Measurements from ENCODE around the gene LYSMD4. TPM values are rescaled to one million over a fixed set of nuclear protein-coding genes. Genes with fewer than 3 reads are reported as not detected.

Gene LYSMD4
- polyA plus RNA-seq, 2 donors = 8.7 to 11.0 TPM

DNA sequence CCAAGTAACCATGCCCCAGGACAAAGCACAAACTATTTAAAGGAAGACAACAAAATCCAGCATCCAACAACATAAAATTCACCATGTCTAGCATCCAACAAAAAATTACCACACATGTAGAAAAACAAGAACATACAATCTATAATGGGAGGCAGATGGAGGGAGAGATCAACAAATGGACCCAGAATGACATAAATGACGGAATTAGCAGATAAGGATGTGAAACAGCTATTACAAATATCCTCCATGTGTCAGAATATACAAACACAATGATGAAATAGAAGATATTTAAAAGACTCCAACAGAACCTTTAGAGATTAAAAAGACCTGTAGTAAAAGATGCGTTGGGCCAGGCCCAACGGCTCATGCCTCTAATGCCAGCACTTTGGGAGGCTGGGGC lies 10.8 kb downstream of the LYSMD4 start:
- Histone ChIP-seq H3K4me1 (ENCODE audit: control insufficient read depth in 2 of 2, insufficient read depth in 2 of 2, low read length in 1 of 2) (peaks cover 3 to 9% of the 10 kb centered on the region in 2 donors), H3K27ac (ENCODE audit: low read depth in 2 of 2, low read length in 1 of 2) (peak overlapping the region in 1 of 2 donors; percentile 56), H3K27me3 (ENCODE audit: control insufficient read depth in 1 of 2, insufficient read depth in 2 of 2, low read length in 2 of 2) (no peaks in the 10 kb centered on the region), H3K36me3 (ENCODE audit: control insufficient read depth in 2 of 2, insufficient read depth in 2 of 2, low read length in 1 of 2) (peaks cover 0 to 2% of the 10 kb centered on the region in 2 donors), H3K4me3 (ENCODE audit: low read depth in 1 of 2, low read length in 2 of 2) (no peak overlapping the region), H3K9me3 (ENCODE audit: control insufficient read depth in 2 of 2, insufficient read depth in 1 of 2, low read depth in 1 of 2, low read length in 1 of 2) (no peaks in the 10 kb centered on the region)
- 86 to 91% methylated on average over 3 of the region's 3 CpGs for WGBS, 2 donors

DNA sequence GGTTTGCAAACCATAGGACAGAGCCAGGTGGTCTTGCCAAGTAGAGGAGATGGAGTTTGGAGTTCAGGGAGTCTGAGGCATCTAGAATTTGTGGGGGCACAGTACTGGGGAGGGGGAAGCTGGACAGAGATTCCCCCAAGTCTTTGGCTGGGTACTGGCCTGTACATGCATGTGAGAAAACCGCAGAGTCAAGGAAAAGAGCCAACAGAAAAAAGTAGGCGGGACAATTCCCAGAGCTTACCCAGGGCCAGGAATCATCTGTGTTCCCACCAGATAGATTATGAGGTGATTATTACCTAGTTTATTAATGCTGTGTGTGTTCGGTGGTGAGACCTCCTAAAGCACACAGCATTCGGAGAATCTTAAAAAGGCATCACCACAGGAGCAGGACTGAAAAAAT lies 11.3 kb downstream of the LYSMD4 start:
- Histone ChIP-seq H3K36me3 (ENCODE audit: control insufficient read depth in 2 of 2, insufficient read depth in 2 of 2, low read length in 1 of 2) (peaks cover 0 to 2% of the 10 kb centered on the region in 2 donors), H3K4me1 (ENCODE audit: control insufficient read depth in 2 of 2, insufficient read depth in 2 of 2, low read length in 1 of 2) (peaks cover 3 to 9% of the 10 kb centered on the region in 2 donors)

DNA sequence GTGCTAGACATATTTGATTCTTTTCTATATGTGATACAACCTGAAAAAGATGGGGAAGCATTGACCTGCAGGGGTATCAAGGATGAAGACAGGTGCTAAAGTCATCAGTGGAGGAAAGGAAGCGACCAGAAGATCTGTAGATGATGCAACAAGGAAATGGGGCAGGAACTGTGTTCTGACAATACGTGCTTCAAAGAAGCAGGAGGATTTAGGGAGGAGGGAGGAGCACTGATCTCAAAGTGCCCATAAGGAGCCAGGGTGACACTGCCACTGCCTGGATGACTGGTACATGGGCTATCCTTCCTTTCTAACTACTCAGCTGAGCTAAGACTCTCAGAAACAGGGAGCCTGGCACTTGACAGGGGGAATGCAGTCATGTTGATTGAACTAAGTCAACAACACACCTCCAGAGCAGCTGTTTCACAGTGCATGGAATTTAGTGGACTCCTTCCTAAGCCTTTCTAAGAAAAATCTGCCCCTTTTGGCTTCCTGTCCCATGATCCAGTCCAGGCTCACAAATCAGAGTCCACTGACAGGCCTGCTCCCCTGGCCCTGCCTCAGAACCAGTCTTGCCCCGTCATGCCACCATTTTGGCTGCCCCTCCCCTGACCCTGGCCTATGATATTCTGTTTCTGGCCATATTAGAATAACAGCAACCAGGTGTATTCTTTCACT lies 12.0 kb downstream of the LYSMD4 start:
- no peaks in the 10 kb centered on the region for H3K27me3 ChIP-seq (ENCODE audit: control insufficient read depth in 1 of 2, insufficient read depth in 2 of 2, low read length in 2 of 2)
- 51 to 58% methylated on average over 3 of the region's 3 CpGs for WGBS, 2 donors
- H3K27ac ChIP-seq (ENCODE audit: low read depth in 2 of 2, low read length in 1 of 2) = peak overlapping the region; percentile 2 to 56
- H3K9me3 ChIP-seq (ENCODE audit: control insufficient read depth in 2 of 2, insufficient read depth in 1 of 2, low read depth in 1 of 2, low read length in 1 of 2) = no peaks in the 10 kb centered on the region
- H3K4me3 ChIP-seq (ENCODE audit: low read depth in 1 of 2, low read length in 2 of 2) = no peak overlapping the region
- no peaks in the 10 kb centered on the region for H3K36me3 ChIP-seq (ENCODE audit: control insufficient read depth in 2 of 2, insufficient read depth in 2 of 2, low read length in 1 of 2)
- peaks cover under 1 to 9% of the 10 kb centered on the region in 2 donors for H3K4me1 ChIP-seq (ENCODE audit: control insufficient read depth in 2 of 2, insufficient read depth in 2 of 2, low read length in 1 of 2)

More for the DNA sequence above, 11.3 kb downstream of the LYSMD4 start:
- H3K4me3 ChIP-seq (ENCODE audit: low read depth in 1 of 2, low read length in 2 of 2) = no peak overlapping the region
- H3K27ac ChIP-seq (ENCODE audit: low read depth in 2 of 2, low read length in 1 of 2) = peak overlapping the region; percentile 2 to 56
- H3K9me3 ChIP-seq (ENCODE audit: control insufficient read depth in 2 of 2, insufficient read depth in 1 of 2, low read depth in 1 of 2, low read length in 1 of 2) = no peaks in the 10 kb centered on the region
- 62 to 87% methylated on average over 4 of the region's 4 CpGs for WGBS, 2 donors
- no peaks in the 10 kb centered on the region for H3K27me3 ChIP-seq (ENCODE audit: control insufficient read depth in 1 of 2, insufficient read depth in 2 of 2, low read length in 2 of 2)

DNA sequence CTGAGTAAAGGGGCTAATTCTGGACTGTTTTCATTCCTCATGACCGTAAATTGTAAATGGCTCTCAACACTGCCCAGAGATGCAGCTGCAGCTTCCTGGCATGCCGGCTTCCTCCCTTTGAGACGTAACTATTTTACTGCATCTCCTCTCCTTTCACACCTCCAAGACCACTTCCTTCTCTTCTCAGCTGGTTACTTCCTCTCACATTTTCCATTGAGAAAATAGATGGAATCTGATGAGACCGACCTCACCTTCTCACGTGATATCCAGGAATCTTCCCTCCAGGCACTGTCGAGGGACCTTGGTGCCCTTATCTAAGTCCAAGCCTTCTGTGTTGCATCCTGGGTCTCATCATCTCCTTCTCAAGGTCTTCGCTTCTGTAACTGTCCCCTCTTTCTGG lies 12.7 kb downstream of the LYSMD4 start:
- Histone ChIP-seq H3K4me3 (ENCODE audit: low read depth in 1 of 2, low read length in 2 of 2) (no peak overlapping the region), H3K27ac (ENCODE audit: low read depth in 2 of 2, low read length in 1 of 2) (no peak overlapping the region), H3K4me1 (ENCODE audit: control insufficient read depth in 2 of 2, insufficient read depth in 2 of 2, low read length in 1 of 2) (peaks cover 0 to 9% of the 10 kb centered on the region in 2 donors), H3K36me3 (ENCODE audit: control insufficient read depth in 2 of 2, insufficient read depth in 2 of 2, low read length in 1 of 2) (no peaks in the 10 kb centered on the region), H3K9me3 (ENCODE audit: control insufficient read depth in 2 of 2, insufficient read depth in 1 of 2, low read depth in 1 of 2, low read length in 1 of 2) (no peaks in the 10 kb centered on the region), H3K27me3 (ENCODE audit: control insufficient read depth in 1 of 2, insufficient read depth in 2 of 2, low read length in 2 of 2) (no peaks in the 10 kb centered on the region)
- 84% methylated on average over 7 of the region's 7 CpGs for WGBS, 2 donors

DNA sequence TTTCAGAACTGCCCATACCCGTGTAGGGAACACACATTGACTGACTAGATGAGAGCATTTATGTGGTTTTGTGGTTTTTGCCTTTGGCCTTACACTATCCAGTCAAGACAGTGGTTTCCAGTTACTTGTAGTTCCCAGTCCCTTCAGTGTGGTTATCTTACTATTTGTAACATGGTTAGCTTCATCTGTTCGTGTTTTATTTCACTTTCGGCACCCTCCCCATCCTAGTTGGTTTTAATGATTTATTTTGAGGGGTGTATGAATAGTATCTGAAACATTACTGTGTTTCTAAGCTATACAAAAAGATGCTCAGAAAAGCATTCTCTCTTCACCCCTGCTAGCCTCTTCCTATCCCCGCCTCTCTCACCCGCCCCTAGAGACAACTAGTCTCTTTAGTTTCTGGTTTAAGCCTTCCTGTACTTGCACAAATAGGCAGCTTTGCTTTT lies 14.1 kb downstream of the LYSMD4 start:
- H3K4me1 ChIP-seq (ENCODE audit: control insufficient read depth in 2 of 2, insufficient read depth in 2 of 2, low read length in 1 of 2) = peaks cover 0 to 9% of the 10 kb centered on the region in 2 donors
- H3K4me3 ChIP-seq (ENCODE audit: low read depth in 1 of 2, low read length in 2 of 2) = no peak overlapping the region
- WGBS, 2 donors = 81 to 84% methylated on average over 5 of the region's 5 CpGs

DNA sequence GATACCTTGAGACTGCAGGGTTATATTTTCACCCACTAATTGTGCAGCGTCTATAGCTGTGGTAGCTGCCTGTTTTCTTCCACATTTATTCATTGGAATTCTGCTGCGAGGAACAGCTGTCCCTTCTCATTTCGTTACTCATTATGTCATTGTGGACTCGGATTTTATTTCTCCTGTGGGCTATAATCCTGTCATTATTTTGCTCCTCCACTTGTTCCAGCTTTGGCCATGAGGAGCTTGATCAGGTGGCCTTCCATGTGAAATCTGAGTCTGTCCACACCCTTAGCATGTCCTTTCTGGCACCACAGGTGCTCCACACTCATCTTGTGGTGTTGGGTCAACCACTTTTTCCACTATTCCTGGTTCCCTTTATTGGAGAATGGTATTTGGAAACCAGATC lies 14.8 kb downstream of the LYSMD4 start:
- no peak overlapping the region for H3K27ac ChIP-seq (ENCODE audit: low read depth in 2 of 2, low read length in 1 of 2)
- H3K9me3 ChIP-seq (ENCODE audit: control insufficient read depth in 2 of 2, insufficient read depth in 1 of 2, low read depth in 1 of 2, low read length in 1 of 2) = no peaks in the 10 kb centered on the region
- no peak overlapping the region for H3K4me3 ChIP-seq (ENCODE audit: low read depth in 1 of 2, low read length in 2 of 2)
- H3K4me1 ChIP-seq (ENCODE audit: control insufficient read depth in 2 of 2, insufficient read depth in 2 of 2, low read length in 1 of 2) = peaks cover 0 to 9% of the 10 kb centered on the region in 2 donors
- peaks cover 0 to 2% of the 10 kb centered on the region in 2 donors for H3K36me3 ChIP-seq (ENCODE audit: control insufficient read depth in 2 of 2, insufficient read depth in 2 of 2, low read length in 1 of 2)
- no peaks in the 10 kb centered on the region for H3K27me3 ChIP-seq (ENCODE audit: control insufficient read depth in 1 of 2, insufficient read depth in 2 of 2, low read length in 2 of 2)
- WGBS, 2 donors = 72 to 78% methylated on average over 4 of the region's 4 CpGs

More for the DNA sequence above, 14.1 kb downstream of the LYSMD4 start:
- Histone ChIP-seq H3K36me3 (ENCODE audit: control insufficient read depth in 2 of 2, insufficient read depth in 2 of 2, low read length in 1 of 2) (peaks cover 0 to 2% of the 10 kb centered on the region in 2 donors), H3K27ac (ENCODE audit: low read depth in 2 of 2, low read length in 1 of 2) (no peak overlapping the region), H3K27me3 (ENCODE audit: control insufficient read depth in 1 of 2, insufficient read depth in 2 of 2, low read length in 2 of 2) (no peaks in the 10 kb centered on the region), H3K9me3 (ENCODE audit: control insufficient read depth in 2 of 2, insufficient read depth in 1 of 2, low read depth in 1 of 2, low read length in 1 of 2) (no peaks in the 10 kb centered on the region)

DNA sequence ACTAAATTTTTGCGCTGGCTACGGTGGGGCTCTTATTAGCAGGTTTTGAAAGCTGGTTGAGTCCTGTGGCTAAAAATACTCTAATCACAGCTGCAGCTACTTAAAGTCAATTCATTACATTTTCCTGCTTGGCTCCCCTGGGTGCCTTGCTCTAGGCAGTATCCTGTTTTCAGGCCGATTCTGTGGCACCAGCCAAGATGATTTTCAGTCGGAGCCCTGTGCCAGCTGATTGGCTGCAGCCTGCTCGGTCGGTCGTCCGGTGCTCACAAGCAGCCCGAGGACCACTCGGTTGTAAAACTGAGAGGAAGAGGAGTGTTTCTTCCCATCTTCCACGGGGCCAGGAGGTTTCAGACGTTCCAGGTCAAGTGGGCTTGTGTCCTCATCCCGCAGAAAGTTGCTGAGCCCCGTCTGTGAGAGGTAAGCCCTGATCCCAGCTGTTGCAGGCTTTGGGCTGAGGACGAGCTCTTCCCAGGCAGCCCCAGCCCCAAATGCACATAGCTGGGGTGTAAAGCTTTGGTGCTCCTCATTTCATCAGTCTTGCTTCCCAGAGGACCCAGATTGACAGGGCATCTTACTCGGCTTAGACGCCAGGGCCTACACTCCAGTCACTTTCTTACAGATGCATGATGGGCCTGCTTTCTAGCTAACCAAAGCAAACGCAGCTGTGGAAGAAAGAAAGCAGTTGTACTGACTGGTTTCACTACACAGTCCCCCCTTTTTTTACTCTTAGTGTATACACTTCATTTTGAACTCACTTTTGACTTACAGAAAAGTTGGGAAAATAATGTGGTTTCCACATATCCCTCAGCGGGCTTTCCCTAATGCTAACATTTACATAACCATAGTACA lies 15.9 kb downstream of the LYSMD4 start:
- H3K36me3 ChIP-seq (ENCODE audit: control insufficient read depth in 2 of 2, insufficient read depth in 2 of 2, low read length in 1 of 2) = peaks cover under 1 to 2% of the 10 kb centered on the region in 2 donors
- peak overlapping the region in 1 of 2 donors; percentile 51 for H3K27ac ChIP-seq (ENCODE audit: low read depth in 2 of 2, low read length in 1 of 2)
- H3K9me3 ChIP-seq (ENCODE audit: control insufficient read depth in 2 of 2, insufficient read depth in 1 of 2, low read depth in 1 of 2, low read length in 1 of 2) = no peaks in the 10 kb centered on the region
- no peak overlapping the region for H3K4me3 ChIP-seq (ENCODE audit: low read depth in 1 of 2, low read length in 2 of 2)
- peaks cover 0 to 9% of the 10 kb centered on the region in 2 donors for H3K4me1 ChIP-seq (ENCODE audit: control insufficient read depth in 2 of 2, insufficient read depth in 2 of 2, low read length in 1 of 2)
- WGBS, 2 donors = 58 to 60% methylated on average over 19 of the region's 19 CpGs
- H3K27me3 ChIP-seq (ENCODE audit: control insufficient read depth in 1 of 2, insufficient read depth in 2 of 2, low read length in 2 of 2) = no peaks in the 10 kb centered on the region

DNA sequence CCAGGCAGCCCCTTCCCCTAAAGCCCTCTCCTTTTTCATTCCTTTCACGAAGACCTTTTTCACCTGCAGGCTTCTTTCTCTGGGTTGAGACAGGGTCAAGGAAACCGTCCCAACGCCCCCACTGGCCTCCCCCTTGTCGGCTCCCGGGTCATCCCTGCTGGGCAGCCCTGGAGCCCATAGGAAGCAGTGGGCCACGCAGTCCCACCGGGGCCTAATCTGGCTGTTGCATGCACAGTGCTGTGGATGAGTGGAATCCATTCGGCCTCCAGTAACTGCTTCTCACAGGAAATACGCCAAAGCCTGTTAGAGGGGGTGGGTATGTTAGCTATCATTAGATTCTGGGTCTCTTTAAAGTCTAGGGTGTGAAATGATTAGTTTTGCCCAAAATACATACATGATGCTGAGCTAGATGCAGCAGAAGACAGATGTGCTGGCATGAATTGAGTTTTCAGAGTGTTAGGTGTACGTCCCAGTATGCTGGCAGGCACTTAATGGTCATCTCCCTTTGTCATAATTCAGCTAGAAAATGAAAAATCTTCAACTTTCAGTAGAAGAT lies 16.6 kb downstream of the LYSMD4 start:
- H3K27ac ChIP-seq (ENCODE audit: low read depth in 2 of 2, low read length in 1 of 2) = no peak overlapping the region
- peaks cover 4% of the 10 kb centered on the region in 2 donors for H3K36me3 ChIP-seq (ENCODE audit: control insufficient read depth in 2 of 2, insufficient read depth in 2 of 2, low read length in 1 of 2)

DNA sequence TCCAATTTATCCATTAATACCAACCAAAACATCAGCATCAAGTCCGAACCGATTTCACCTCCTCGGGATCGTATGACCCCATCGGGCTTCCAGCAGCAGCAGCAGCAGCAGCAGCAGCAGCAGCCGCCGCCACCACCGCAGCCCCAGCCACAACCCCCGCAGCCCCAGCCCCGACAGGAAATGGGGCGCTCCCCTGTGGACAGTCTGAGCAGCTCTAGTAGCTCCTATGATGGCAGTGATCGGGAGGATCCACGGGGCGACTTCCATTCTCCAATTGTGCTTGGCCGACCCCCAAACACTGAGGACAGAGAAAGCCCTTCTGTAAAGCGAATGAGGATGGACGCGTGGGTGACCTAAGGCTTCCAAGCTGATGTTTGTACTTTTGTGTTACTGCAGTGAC lies 20.8 kb downstream of the LYSMD4 start:
- H3K27ac ChIP-seq (ENCODE audit: low read depth in 2 of 2, low read length in 1 of 2) = no peak overlapping the region
- WGBS, 2 donors = 81 to 87% methylated on average over 18 of the region's 18 CpGs

More for the DNA sequence above, 16.6 kb downstream of the LYSMD4 start:
- no peaks in the 10 kb centered on the region for H3K9me3 ChIP-seq (ENCODE audit: control insufficient read depth in 2 of 2, insufficient read depth in 1 of 2, low read depth in 1 of 2, low read length in 1 of 2)
- peaks cover 3 to 6% of the 10 kb centered on the region in 2 donors for H3K4me1 ChIP-seq (ENCODE audit: control insufficient read depth in 2 of 2, insufficient read depth in 2 of 2, low read length in 1 of 2)
- no peaks in the 10 kb centered on the region for H3K27me3 ChIP-seq (ENCODE audit: control insufficient read depth in 1 of 2, insufficient read depth in 2 of 2, low read length in 2 of 2)
- no peak overlapping the region for H3K4me3 ChIP-seq (ENCODE audit: low read depth in 1 of 2, low read length in 2 of 2)
- 75 to 82% methylated on average over 10 of the region's 10 CpGs for WGBS, 2 donors

More for the DNA sequence above, 20.8 kb downstream of the LYSMD4 start:
- H3K9me3 ChIP-seq (ENCODE audit: control insufficient read depth in 2 of 2, insufficient read depth in 1 of 2, low read depth in 1 of 2, low read length in 1 of 2) = no peaks in the 10 kb centered on the region
- H3K36me3 ChIP-seq (ENCODE audit: control insufficient read depth in 2 of 2, insufficient read depth in 2 of 2, low read length in 1 of 2) = peaks cover 8 to 15% of the 10 kb centered on the region in 2 donors
- H3K4me3 ChIP-seq (ENCODE audit: low read depth in 1 of 2, low read length in 2 of 2) = no peak overlapping the region
- H3K4me1 ChIP-seq (ENCODE audit: control insufficient read depth in 2 of 2, insufficient read depth in 2 of 2, low read length in 1 of 2) = peaks cover 4 to 6% of the 10 kb centered on the region in 2 donors
- no peaks in the 10 kb centered on the region for H3K27me3 ChIP-seq (ENCODE audit: control insufficient read depth in 1 of 2, insufficient read depth in 2 of 2, low read length in 2 of 2)

Measured in esophagus (tissue), 2 donors.